K562 (cell line): ENCODE data around the gene LOXL3. TPM values are rescaled to one million over a fixed set of nuclear protein-coding genes. Genes with fewer than 3 reads are reported as not detected.

Experiments used
- CHD2 ChIP-seq: IDR thresholded peaks from 2 replicates; pipeline ENCODE4 v1.6.1; 2011; ENCODE audit warnings: low read depth, low read length
- CTCF ChIP-seq, 3 experiments: IDR thresholded peaks in 2 of 3; conservative IDR thresholded peaks in 1 of 3; 2 replicates each; pipeline ENCODE4 v1.5.1; 2011 to 2012; ENCODE audit warnings: low read length in 3 of 3, mild to moderate bottlenecking in 3 of 3, control low read depth in 2 of 3, improper control_type of control experiment in 1 of 3, inconsistent platforms in 1 of 3, low read depth in 1 of 3, mixed read lengths in 1 of 3, moderate library complexity in 1 of 3; ENCODE audit not compliant: insufficient read depth in 2 of 3
- GATAD2B ChIP-seq: fragments of 450-650 bp; IDR thresholded peaks from 2 replicates; pipeline ENCODE4 v1.6.1; 2017; ENCODE audit warnings: mild to moderate bottlenecking, borderline replicate concordance
- JUND ChIP-seq, 2 experiments: IDR thresholded peaks; 2 replicates in 1 of 2; 3 replicates in 1 of 2; pipeline ENCODE4 v1.6.1; 2011; ENCODE audit warnings: borderline replicate concordance in 2 of 2, low read depth in 2 of 2, low read length in 2 of 2, improper control_type of control experiment in 1 of 2, missing biosample characterization in 1 of 2, missing genetic modification characterization in 1 of 2, missing genetic modification reagents in 1 of 2
- KAT8 ChIP-seq: fragments of 450-650 bp; IDR thresholded peaks from 2 replicates; pipeline ENCODE4 v1.6.1; 2016; ENCODE audit warnings: low read depth, mild to moderate bottlenecking
- SIRT6 ChIP-seq: IDR thresholded peaks from one replicate; pipeline ENCODE4 v1.6.1; 2012; ENCODE audit warnings: low read depth, mild to moderate bottlenecking, control low read depth, inconsistent platforms, low read length, moderate library complexity
- ZNF232 ChIP-seq: sonication (generic); formaldehyde crosslinking; IDR thresholded peaks from 2 replicates; pipeline ENCODE4 v1.8.0; 2022; ENCODE audit warnings: mild to moderate bottlenecking, missing genetic modification reagents
- ZNF740 ChIP-seq, 3 experiments: fragments of 200-800 bp in 1 of 3; sonication (Bioruptor generic) in 1 of 3; sonication (generic) in 1 of 3; formaldehyde crosslinking in 1 of 3; IDR thresholded peaks; 2 replicates each; pipeline versions ENCODE4 v1.6.1 to v1.8.0; 2016 to 2022; ENCODE audit warnings: mild to moderate bottlenecking in 2 of 3, missing compliant biosample characterization in 2 of 3, missing genetic modification characterization in 2 of 3, missing genetic modification reagents in 1 of 3
- polyA plus RNA-seq, 8 experiments: library from polyadenylated mRNA; depleted of rRNA in 4 of 8; stranded (reverse) in 5 of 8; unstranded in 3 of 8; fragments of >200 nt; fragmentation: Nextera tagmentation in 2 of 8; fragmentation: Illumina TruSeq in 1 of 8; extraction: Ambion mirVana in 2 of 8; extraction: Trizol in 1 of 8; gene quantifications; 2 replicates each; pipeline versions ENCODE4 v1.2.1 to v1.2.3, GENCODE V29; 2011 to 2014; ENCODE audit warnings: inconsistent platforms in 1 of 8, missing spikeins in 1 of 8
- total RNA-seq, 7 experiments: library from RNA; depleted of rRNA in 6 of 7; stranded (reverse); fragments of >200 nt in 6 of 7; fragmentation: Illumina TruSeq in 2 of 7; extraction: Trizol in 2 of 7; gene quantifications; 2 replicates each; pipeline versions ENCODE4 v1.2.1 to v1.2.3, GENCODE V29; 2011 to 2021; ENCODE audit warnings: low replicate concordance in 1 of 7

Gene LOXL3
- total and polyA plus RNA-seq, 9 of the 15 experiments (the other 6 are each of a cell fraction or from before 2014, with no cell fraction given) = 0.22 to 0.99 (median 0.31) TPM

GRCh38 chr2:74597410-74597809, 43.7 kb upstream of the LOXL3 start (continued):
- TF ChIP-seq KAT8 (no peak), CHD2 (no peak), GATAD2B (no peak), SIRT6 (no peak), ZNF740 (CRISPR knock-in tag; IDR thresholded peaks at IDR 0.05) (no peak), ZNF740 (tag; IDR thresholded peaks at IDR 0.05) (no peak), CTCF (IDR thresholded peaks at IDR 0.05 in 2 of 3, conservative IDR thresholded peaks at IDR 0.05 in 1 of 3; ENCODE audit: insufficient read depth in 2 of 3, low read depth in 1 of 3, low read length in 3 of 3) (no peak), JUND (IDR thresholded peaks at IDR 0.05; ENCODE audit: borderline replicate concordance, low read depth, low read length) (no peak), JUND (tag; IDR thresholded peaks at IDR 0.05; ENCODE audit: borderline replicate concordance, low read depth, low read length) (no peak), ZNF232 (CRISPR knock-in tag) (no peak)
